Measurements from ENCODE around the gene MUS81. TPM values are rescaled to one million over a fixed set of nuclear protein-coding genes. Genes with fewer than 3 reads are reported as not detected.

Gene MUS81
- total and polyA plus RNA-seq, 2 of the 13 experiments (the other 11 are each of a cell fraction or from before 2014, with no cell fraction given): 25.6 to 30.2 TPM

DNA sequence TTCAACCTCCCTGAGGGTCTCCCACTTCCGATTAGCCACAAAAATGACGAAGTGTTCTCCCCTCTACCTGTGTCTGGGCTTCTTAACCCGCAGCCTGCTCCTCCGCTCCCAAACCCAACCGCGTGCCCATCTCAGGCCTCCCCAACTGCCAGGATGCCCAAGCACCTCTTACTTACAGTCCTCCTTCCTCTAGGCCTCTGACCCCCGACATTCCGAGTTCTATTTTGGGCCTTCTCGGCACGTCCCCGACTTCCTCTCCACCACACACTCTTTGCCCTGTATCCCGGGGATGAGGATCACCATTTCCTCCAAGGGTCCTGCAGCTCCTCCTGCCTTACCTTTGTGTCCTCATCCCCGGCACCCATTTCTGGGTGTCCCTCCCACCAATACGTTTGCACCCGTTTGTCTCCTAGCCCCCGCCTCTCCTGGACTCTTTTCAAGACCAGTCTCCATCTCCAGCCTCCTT, 388 bp upstream of the MUS81 start (continued):
- TF ChIP-seq IKZF5 (CRISPR knock-in tag; IDR thresholded peaks at IDR 0.05): no peak
- TF ChIP-seq ZNF574 (CRISPR knock-in tag; IDR thresholded peaks at IDR 0.05): no peak
- peak; percentile 47; the same call in 1 of the 2 replicates for TF ChIP-seq ZNF501 (CRISPR knock-in tag; IDR thresholded peaks at IDR 0.05)
- TF ChIP-seq DNMT1 (CRISPR knock-in tag; IDR thresholded peaks at IDR 0.05): no peak
- 0 out of 2 replicates have a peak, but pooled peaks have one; percentile 4 for TF ChIP-seq CREBL2 (CRISPR knock-in tag; IDR thresholded peaks at IDR 0.05; ENCODE audit: borderline replicate concordance)
- no peak for TF ChIP-seq ATF2 (CRISPR knock-in tag; IDR thresholded peaks at IDR 0.05)
- 0 out of 2 replicates have a peak, but pooled peaks have one; percentile 58 for TF ChIP-seq ZNF564 (CRISPR knock-in tag; IDR thresholded peaks at IDR 0.05)
- no peak for TF ChIP-seq LCORL (IDR thresholded peaks at IDR 0.05)
- no peak for TF ChIP-seq LCORL (CRISPR knock-in tag; IDR thresholded peaks at IDR 0.05)
- no peak for TF ChIP-seq ARNT (IDR thresholded peaks at IDR 0.05)
- TF ChIP-seq FOXP1 (IDR thresholded peaks at IDR 0.05): no peak
- no peak for TF ChIP-seq FOXP1 (CRISPR knock-in tag; IDR thresholded peaks at IDR 0.05)
- TF ChIP-seq KMT2A (CRISPR knock-in tag; IDR thresholded peaks at IDR 0.05): peak; percentile 4; the same call in 1 of the 2 replicates
- TF ChIP-seq, protein P1, sequence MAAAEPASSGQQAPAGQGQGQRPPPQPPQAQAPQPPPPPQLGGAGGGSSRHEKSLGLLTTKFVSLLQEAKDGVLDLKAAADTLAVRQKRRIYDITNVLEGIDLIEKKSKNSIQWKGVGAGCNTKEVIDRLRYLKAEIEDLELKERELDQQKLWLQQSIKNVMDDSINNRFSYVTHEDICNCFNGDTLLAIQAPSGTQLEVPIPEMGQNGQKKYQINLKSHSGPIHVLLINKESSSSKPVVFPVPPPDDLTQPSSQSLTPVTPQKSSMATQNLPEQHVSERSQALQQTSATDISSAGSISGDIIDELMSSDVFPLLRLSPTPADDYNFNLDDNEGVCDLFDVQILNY (CRISPR knock-in tag; conservative IDR thresholded peaks at IDR 0.05): no peak
- no peak for TF ChIP-seq SMYD3 (CRISPR knock-in tag; IDR thresholded peaks at IDR 0.05)
- TF ChIP-seq NR3C1 (CRISPR knock-in tag; IDR thresholded peaks at IDR 0.05): 0 out of 2 replicates have a peak, but pooled peaks have one; percentile 12
- no peak for TF ChIP-seq ZNF329 (CRISPR knock-in tag; IDR thresholded peaks at IDR 0.05; ENCODE audit: low read depth)
- TF ChIP-seq MXI1 (IDR thresholded peaks at IDR 0.05; ENCODE audit: borderline replicate concordance, low read depth, low read length): no peak
- TF ChIP-seq EED (CRISPR knock-in tag; IDR thresholded peaks at IDR 0.05): no peak
- TF ChIP-seq SMAD1 (CRISPR knock-in tag; IDR thresholded peaks at IDR 0.05; ENCODE audit: borderline replicate concordance, low read depth): 0 out of 2 replicates have a peak, but pooled peaks have one; percentile 69
- TF ChIP-seq FOXK1 (CRISPR knock-in tag; IDR thresholded peaks at IDR 0.05; ENCODE audit: borderline replicate concordance, low read depth): no peak
- TF ChIP-seq, protein P2, sequence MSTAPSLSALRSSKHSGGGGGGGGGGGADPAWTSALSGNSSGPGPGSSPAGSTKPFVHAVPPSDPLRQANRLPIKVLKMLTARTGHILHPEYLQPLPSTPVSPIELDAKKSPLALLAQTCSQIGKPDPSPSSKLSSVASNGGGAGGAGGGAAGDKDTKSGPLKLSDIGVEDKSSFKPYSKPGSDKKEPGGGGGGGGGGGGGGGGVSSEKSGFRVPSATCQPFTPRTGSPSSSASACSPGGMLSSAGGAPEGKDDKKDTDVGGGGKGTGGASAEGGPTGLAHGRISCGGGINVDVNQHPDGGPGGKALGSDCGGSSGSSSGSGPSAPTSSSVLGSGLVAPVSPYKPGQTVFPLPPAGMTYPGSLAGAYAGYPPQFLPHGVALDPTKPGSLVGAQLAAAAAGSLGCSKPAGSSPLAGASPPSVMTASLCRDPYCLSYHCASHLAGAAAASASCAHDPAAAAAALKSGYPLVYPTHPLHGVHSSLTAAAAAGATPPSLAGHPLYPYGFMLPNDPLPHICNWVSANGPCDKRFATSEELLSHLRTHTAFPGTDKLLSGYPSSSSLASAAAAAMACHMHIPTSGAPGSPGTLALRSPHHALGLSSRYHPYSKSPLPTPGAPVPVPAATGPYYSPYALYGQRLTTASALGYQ (CRISPR knock-in tag; IDR thresholded peaks at IDR 0.05): peak; percentile 6; the same call in 1 of the 2 replicates
- no peak for TF ChIP-seq ZNF24 (IDR thresholded peaks at IDR 0.05)
- no peak for TF ChIP-seq XRCC5 (optimal IDR thresholded peaks at IDR 0.05; ENCODE audit: low read length)

Measured in HepG2 (cell line).